Sigmoid colon (tissue), 7 donors: ENCODE results near the gene BRMS1. TPM values are rescaled to one million over a fixed set of nuclear protein-coding genes. Genes with fewer than 3 reads are reported as not detected.
A peak's percentile ranks its signal among the peaks of the same experiment; 100 is the strongest.
"Not testable (repeated sequence)": the region's sequence is repeated elsewhere in the genome, so short reads cannot be mapped to it uniquely, and the experiment has no call there.

ENCODE experiments used
- DNase-seq: peaks from one replicate; pipeline ENCODE4 v3.0.0-alpha.2; 2019
- H3K27ac ChIP-seq, 4 donors: fragments of 200-600 bp; sonication (generic); one replicate each; pipeline ENCODE4 v1.5.1; 2016 to 2019; ENCODE audit warnings: mild to moderate bottlenecking in 1 of 4
- H3K27me3 ChIP-seq, 3 donors: fragments of 200-600 bp; sonication (generic); one replicate each; pipeline ENCODE4 v1.5.1; 2019; ENCODE audit warnings: mild to moderate bottlenecking in 1 of 3
- H3K36me3 ChIP-seq, 4 donors: fragments of 200-600 bp; sonication (generic); one replicate each; pipeline ENCODE4 v1.5.1; 2016 to 2019
- H3K4me1 ChIP-seq, 4 donors: fragments of 200-600 bp; sonication (generic); one replicate each; pipeline ENCODE4 v1.5.1; 2017 to 2019
- H3K4me3 ChIP-seq, 4 donors: fragments of 200-600 bp; sonication (generic); one replicate each; pipeline ENCODE4 v1.5.1; 2017 to 2019; ENCODE audit warnings: mild to moderate bottlenecking in 2 of 4, moderate library complexity in 1 of 4
- H3K9me3 ChIP-seq, 4 donors: fragments of 200-600 bp in 3 of 4; sonication (generic) in 3 of 4; one replicate each; pipeline versions ENCODE4 v1.5.1 to v1.6.1; 2013 to 2019
- CTCF ChIP-seq, 4 experiments: fragments of 450-650 bp in 3 of 4; fragments of 200-600 bp in 1 of 4; IDR thresholded peaks; one replicate each; pipeline ENCODE4 v1.5.1; 2016 to 2019; ENCODE audit warnings: antibody characterized with exemption in 4 of 4, mild to moderate bottlenecking in 3 of 4, moderate library complexity in 2 of 4
- EP300 ChIP-seq, 4 donors: sonication (generic); formaldehyde crosslinking; IDR thresholded peaks; one replicate each; pipeline ENCODE4 v1.6.1; 2017; ENCODE audit warnings: antibody characterized with exemption in 4 of 4
- POLR2A ChIP-seq, 2 donors: fragments of 450-650 bp; IDR thresholded peaks; one replicate each; pipeline ENCODE4 v1.6.1; 2016; ENCODE audit warnings: antibody characterized with exemption in 2 of 2, mild to moderate bottlenecking in 2 of 2, moderate library complexity in 2 of 2
- POLR2AphosphoS5 ChIP-seq, 4 donors: sonication (generic); formaldehyde crosslinking; IDR thresholded peaks; one replicate each; pipeline ENCODE4 v1.6.1; 2017; ENCODE audit warnings: antibody characterized with exemption in 4 of 4
- WGBS, 2 donors: extraction: QIAGEN DNeasy Blood & Tissue Kit; methylation state at CpG; one replicate each; pipeline ENCODE4 v1.1.7; 2013; 5-methylcytosine and 5-hydroxymethylcytosine counted together
- intact Hi-C: fragments of 100-400 bp; cut with DNase I; formaldehyde crosslinking; loops from one replicate; pipeline ENCODE4 v1.15.1; 2023
- polyA plus RNA-seq, 3 donors: library from polyadenylated mRNA; stranded (reverse); fragments of 200-250 nt; gene quantifications; one replicate each; pipeline ENCODE4 v1.2.3, GENCODE V29; 2013
- total RNA-seq, 4 donors: library from RNA; depleted of rRNA; stranded (reverse); fragments of >200 nt; gene quantifications; one replicate each; pipeline ENCODE4 v1.1.0, GENCODE V29; 2016
- donor health status: healthy with polysubstance abuse.
- donor health status: Bipolar disorder and iron deficiency.
- donor health status: healthy.

Gene BRMS1
- total and polyA plus RNA-seq, 7 donors, result 20.2 to 81.8 (median 36.2) TPM

- intact Hi-C loops, result no loop called here
- Histone ChIP-seq H3K27me3 (no peaks in the 10 kb centered on the region), H3K27ac (no peak overlapping the region), H3K9me3 (no peaks in the 10 kb centered on the region), H3K4me3 (no peak overlapping the region), H3K4me1 (no peaks in the 10 kb centered on the region), H3K36me3 (no peaks in the 10 kb centered on the region)
- TF ChIP-seq CTCF (IDR thresholded peaks at IDR 0.05) (no peak), POLR2AphosphoS5 (IDR thresholded peaks at IDR 0.05) (no peak), EP300 (IDR thresholded peaks at IDR 0.05) (no peak), POLR2A (IDR thresholded peaks at IDR 0.05) (no peak)
- WGBS, 2 donors, result 67 to 74% methylated on average over 3 of the region's 3 CpGs
- no peak for DNase-seq
Measured at GRCh38 chr11:66359662-66360087, 14.8 kb upstream of the BRMS1 start.

- H3K27ac ChIP-seq, intact Hi-C loops, H3K27me3 ChIP-seq, H3K9me3 ChIP-seq, H3K36me3 ChIP-seq, H3K4me3 ChIP-seq, DNase-seq: not testable (repeated sequence)
- H3K4me1 ChIP-seq, result peaks cover 4 to 20% (median 17%) of the 10 kb centered on the region in 4 donors
- WGBS, 2 donors, result 26 to 67% methylated on average over 8 of the region's 8 CpGs
Measured at GRCh38 chr11:66350560-66351235, 5.8 kb upstream of the BRMS1 start.

GRCh38 chr11:66349084-66349386 is 4.1 kb upstream of the BRMS1 start:
- H3K27me3 ChIP-seq, result no peaks in the 10 kb centered on the region
- intact Hi-C loops, result loop anchor here (5.0 kb wide), 1 partner anchor 38 kb away; no protein-coding TSS in a partner anchor

GRCh38 chr11:66347425-66348276 is 2.7 kb upstream of the BRMS1 start, which contains the start of gene B4GAT1:
Gene B4GAT1 (minus strand): TSS chr11:66347629. CDS start chr11:66347545, 84 bp downstream.
- Histone ChIP-seq H3K27me3 (no peaks in the 10 kb centered on the region), H3K4me1 (peaks cover 4 to 41% (median 40%) of the 10 kb centered on the region in 4 donors), H3K4me3 (peak within 1 kb of the TSS; percentile 67 to 82 (median 80)), H3K27ac (peak within 1 kb of the TSS; percentile 85 to 91 (median 90)), H3K9me3 (no peaks in the 10 kb centered on the region), H3K36me3 (peaks cover 0 to 2% (median 0%) of the 10 kb centered on the region in 4 donors)
- no peak for TF ChIP-seq CTCF (IDR thresholded peaks at IDR 0.05)
- TF ChIP-seq POLR2A (IDR thresholded peaks at IDR 0.05), result peak in 1 of 2 donors; percentile 18
- TF ChIP-seq POLR2AphosphoS5 (IDR thresholded peaks at IDR 0.05), result peak in 2 of 4 donors; percentile 27 to 48
- TF ChIP-seq EP300 (IDR thresholded peaks at IDR 0.05), result no peak
- peak; percentile 96 for DNase-seq
- WGBS, 2 donors, result 0% methylated on average over 101 of the region's 101 CpGs
- intact Hi-C loops, result loop anchor here (5.0 kb wide), 1 partner anchor 40 kb away; no protein-coding TSS in a partner anchor

More at GRCh38 chr11:66349084-66349386, 4.1 kb upstream of the BRMS1 start:
- Histone ChIP-seq H3K4me3 (no peak overlapping the region), H3K27ac (no peak overlapping the region), H3K9me3 (no peaks in the 10 kb centered on the region), H3K4me1 (peaks cover 4 to 32% (median 28%) of the 10 kb centered on the region in 4 donors), H3K36me3 (no peaks in the 10 kb centered on the region)
- 48 to 78% methylated on average over 2 of the region's 2 CpGs for WGBS, 2 donors
- TF ChIP-seq EP300 (IDR thresholded peaks at IDR 0.05) (no peak), CTCF (IDR thresholded peaks at IDR 0.05) (no peak), POLR2AphosphoS5 (IDR thresholded peaks at IDR 0.05) (no peak), POLR2A (IDR thresholded peaks at IDR 0.05) (no peak)
- no peak for DNase-seq
